Stimulated activated CD4-positive, alpha-beta T cell treated with anti-CD3 and anti-CD28 coated beads, Interleukin-2, amount 100 ng/mL, for 24 hours (primary cell): ENCODE data around the gene SHQ1.
A peak's percentile ranks its signal among the peaks of the same experiment; 100 is the strongest.
"Not testable (repeated sequence)": the region's sequence is repeated elsewhere in the genome, so short reads cannot be mapped to it uniquely, and the experiment has no call there.

Source experiments
- DNase-seq, 2 donors: peaks; one replicate each; pipeline ENCODE4 v3.0.0-alpha.2; 2020

The SHQ1 gene

GRCh38 chr3:72798552-72799195, 49.6 kb downstream of the SHQ1 start:
- no peak for DNase-seq

GRCh38 chr3:72797773-72798543, 50.3 kb downstream of the SHQ1 start:
- no peak for DNase-seq

GRCh38 chr3:72794079-72794478, 54.2 kb downstream of the SHQ1 start:
- DNase-seq = no peak

- DNase-seq = no peak
Measured at GRCh38 chr3:72791161-72791560, 57.1 kb downstream of the SHQ1 start.

GRCh38 chr3:72789786-72790185, 58.5 kb downstream of the SHQ1 start:
- no peak for DNase-seq

- not testable (repeated sequence) for DNase-seq
Measured at GRCh38 chr3:72788232-72788631, 60.0 kb downstream of the SHQ1 start.

GRCh38 chr3:72786668-72787067, 61.6 kb downstream of the SHQ1 start:
- DNase-seq = no peak

GRCh38 chr3:72784226-72784625, 64.0 kb downstream of the SHQ1 start:
- DNase-seq = no peak

- no peak for DNase-seq
Measured at GRCh38 chr3:72782521-72782920, 65.7 kb downstream of the SHQ1 start.

- DNase-seq = no peak
Measured at GRCh38 chr3:72769758-72770540, 78.3 kb downstream of the SHQ1 start.

GRCh38 chr3:72768936-72769335, 79.3 kb downstream of the SHQ1 start:
- DNase-seq = no peak

GRCh38 chr3:72768481-72768880, 79.8 kb downstream of the SHQ1 start:
- no peak for DNase-seq

- DNase-seq = no peak
Measured at GRCh38 chr3:72768006-72768441, 80.2 kb downstream of the SHQ1 start.

- DNase-seq = no peak
Measured at GRCh38 chr3:72766866-72767265, 81.4 kb downstream of the SHQ1 start.

- DNase-seq = no peak
Measured at GRCh38 chr3:72763751-72764440, 84.3 kb downstream of the SHQ1 start.

GRCh38 chr3:72761410-72761809, 86.8 kb downstream of the SHQ1 start:
- DNase-seq = no peak

- DNase-seq = no peak
Measured at GRCh38 chr3:72760225-72760624, 88.0 kb downstream of the SHQ1 start.

- peak in 1 of 2 donors; percentile 18 for DNase-seq
Measured at GRCh38 chr3:72756900-72757299, 91.3 kb downstream of the SHQ1 start.

GRCh38 chr3:72754582-72754981, 93.7 kb downstream of the SHQ1 start:
- DNase-seq = no peak

- DNase-seq = no peak
Measured at GRCh38 chr3:72753495-72753894, 94.8 kb downstream of the SHQ1 start.

- no peak for DNase-seq
Measured at GRCh38 chr3:72750405-72750965, 97.8 kb downstream of the SHQ1 start.

GRCh38 chr3:72748659-72749058, 99.6 kb downstream of the SHQ1 start:
- no peak for DNase-seq
